ENCODE measurements around the gene PIGV.

The PIGV gene

GRCh38 chr1:26772687-26773086 lies 15.1 kb upstream of the PIGV start:
- TF ChIP-seq YY1 (IDR thresholded peaks at IDR 0.05; ENCODE audit: insufficient read depth, insufficient read length) (no peak), ZNF274 (IDR thresholded peaks at IDR 0.05; ENCODE audit: low read depth, low read length) (no peak), SUZ12 (IDR thresholded peaks at IDR 0.05; ENCODE audit: extremely low read depth, insufficient read depth, insufficient read length) (no peak)
- Histone ChIP-seq H3K4me1 (ENCODE audit: insufficient read depth, insufficient read length) (peaks cover 7% of the 10 kb centered on the region), H3K36me3 (ENCODE audit: insufficient read depth, insufficient read length, low read length) (peaks cover 96% of the 10 kb centered on the region), H3K9me3 (ENCODE audit: insufficient read depth, low read length) (no peaks in the 10 kb centered on the region), H3K27me3 (ENCODE audit: insufficient read depth, insufficient read length) (no peaks in the 10 kb centered on the region), H3K4me3 (ENCODE audit: insufficient read length, low read depth) (no peak overlapping the region), H3K9ac (ENCODE audit: insufficient read length, low read depth) (no peak overlapping the region)
- no peak for DNase-seq (ENCODE audit: low read depth, low spot score)

GRCh38 chr1:26774462-26774861 lies 13.3 kb upstream of the PIGV start:
- Histone ChIP-seq H3K36me3 (ENCODE audit: insufficient read depth, insufficient read length, low read length) (peaks cover 96% of the 10 kb centered on the region), H3K4me3 (ENCODE audit: insufficient read length, low read depth) (no peak overlapping the region), H3K9ac (ENCODE audit: insufficient read length, low read depth) (no peak overlapping the region), H3K9me3 (ENCODE audit: insufficient read depth, low read length) (no peaks in the 10 kb centered on the region), H3K4me1 (ENCODE audit: insufficient read depth, insufficient read length) (peaks cover 7% of the 10 kb centered on the region), H3K27me3 (ENCODE audit: insufficient read depth, insufficient read length) (no peaks in the 10 kb centered on the region)
- TF ChIP-seq YY1 (IDR thresholded peaks at IDR 0.05; ENCODE audit: insufficient read depth, insufficient read length) = no peak
- TF ChIP-seq SUZ12 (IDR thresholded peaks at IDR 0.05; ENCODE audit: extremely low read depth, insufficient read depth, insufficient read length) = no peak
- no peak for TF ChIP-seq ZNF274 (IDR thresholded peaks at IDR 0.05; ENCODE audit: low read depth, low read length)
- DNase-seq (ENCODE audit: low read depth, low spot score) = no peak

- Histone ChIP-seq H3K4me1 (ENCODE audit: insufficient read depth, insufficient read length) (peaks cover 10% of the 10 kb centered on the region), H3K36me3 (ENCODE audit: insufficient read depth, insufficient read length, low read length) (peaks cover 96% of the 10 kb centered on the region), H3K27me3 (ENCODE audit: insufficient read depth, insufficient read length) (no peaks in the 10 kb centered on the region), H3K9me3 (ENCODE audit: insufficient read depth, low read length) (no peaks in the 10 kb centered on the region), H3K9ac (ENCODE audit: insufficient read length, low read depth) (no peak overlapping the region), H3K4me3 (ENCODE audit: insufficient read length, low read depth) (no peak overlapping the region)
- TF ChIP-seq YY1 (IDR thresholded peaks at IDR 0.05; ENCODE audit: insufficient read depth, insufficient read length) (no peak), ZNF274 (IDR thresholded peaks at IDR 0.05; ENCODE audit: low read depth, low read length) (no peak), SUZ12 (IDR thresholded peaks at IDR 0.05; ENCODE audit: extremely low read depth, insufficient read depth, insufficient read length) (no peak)
- no peak for DNase-seq (ENCODE audit: low read depth, low spot score)
These were observed 12.1 kb upstream of the PIGV start for GRCh38 chr1:26775666-26776065.

- Histone ChIP-seq H3K4me1 (ENCODE audit: insufficient read depth, insufficient read length) (peaks cover 7% of the 10 kb centered on the region), H3K36me3 (ENCODE audit: insufficient read depth, insufficient read length, low read length) (peaks cover 91% of the 10 kb centered on the region), H3K4me3 (ENCODE audit: insufficient read length, low read depth) (no peak overlapping the region), H3K9ac (ENCODE audit: insufficient read length, low read depth) (no peak overlapping the region), H3K9me3 (ENCODE audit: insufficient read depth, low read length) (no peaks in the 10 kb centered on the region), H3K27me3 (ENCODE audit: insufficient read depth, insufficient read length) (no peaks in the 10 kb centered on the region)
- TF ChIP-seq SUZ12 (IDR thresholded peaks at IDR 0.05; ENCODE audit: extremely low read depth, insufficient read depth, insufficient read length) (no peak), YY1 (IDR thresholded peaks at IDR 0.05; ENCODE audit: insufficient read depth, insufficient read length) (no peak), ZNF274 (IDR thresholded peaks at IDR 0.05; ENCODE audit: low read depth, low read length) (no peak)
- no peak for DNase-seq (ENCODE audit: low read depth, low spot score)
These were observed 8.6 kb upstream of the PIGV start for GRCh38 chr1:26779098-26779668.

- no peak overlapping the region for H3K9ac ChIP-seq (ENCODE audit: insufficient read length, low read depth)
- DNase-seq (ENCODE audit: low read depth, low spot score) = no peak
- no peak overlapping the region for H3K4me3 ChIP-seq (ENCODE audit: insufficient read length, low read depth)
- TF ChIP-seq YY1 (IDR thresholded peaks at IDR 0.05; ENCODE audit: insufficient read depth, insufficient read length) = no peak
- no peak for TF ChIP-seq SUZ12 (IDR thresholded peaks at IDR 0.05; ENCODE audit: extremely low read depth, insufficient read depth, insufficient read length)
- no peak for TF ChIP-seq ZNF274 (IDR thresholded peaks at IDR 0.05; ENCODE audit: low read depth, low read length)
- H3K36me3 ChIP-seq (ENCODE audit: insufficient read depth, insufficient read length, low read length) = peaks cover 79% of the 10 kb centered on the region
- H3K4me1 ChIP-seq (ENCODE audit: insufficient read depth, insufficient read length) = peaks cover 10% of the 10 kb centered on the region
- H3K27me3 ChIP-seq (ENCODE audit: insufficient read depth, insufficient read length) = no peaks in the 10 kb centered on the region
- H3K9me3 ChIP-seq (ENCODE audit: insufficient read depth, low read length) = no peaks in the 10 kb centered on the region
These were observed 7.3 kb upstream of the PIGV start for GRCh38 chr1:26780344-26780957.

DNA sequence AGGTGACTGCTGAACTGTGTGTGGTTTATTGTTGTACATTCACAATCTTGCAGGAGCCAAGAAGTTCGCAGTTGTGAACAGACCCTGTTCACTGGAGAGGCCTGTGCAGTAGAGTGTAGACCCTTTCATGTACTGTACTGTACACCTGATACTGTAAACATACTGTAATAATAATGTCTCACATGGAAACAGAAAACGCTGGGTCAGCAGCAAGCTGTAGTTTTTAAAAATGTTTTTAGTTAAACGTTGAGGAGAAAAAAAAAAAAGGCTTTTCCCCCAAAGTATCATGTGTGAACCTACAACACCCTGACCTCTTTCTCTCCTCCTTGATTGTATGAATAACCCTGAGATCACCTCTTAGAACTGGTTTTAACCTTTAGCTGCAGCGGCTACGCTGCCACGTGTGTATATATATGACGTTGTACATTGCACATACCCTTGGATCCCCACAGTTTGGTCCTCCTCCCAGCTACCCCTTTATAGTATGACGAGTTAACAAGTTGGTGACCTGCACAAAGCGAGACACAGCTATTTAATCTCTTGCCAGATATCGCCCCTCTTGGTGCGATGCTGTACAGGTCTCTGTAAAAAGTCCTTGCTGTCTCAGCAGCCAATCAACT lies 6.4 kb upstream of the PIGV start:
- H3K4me3 ChIP-seq (ENCODE audit: insufficient read length, low read depth) = no peak overlapping the region
- peaks cover 71% of the 10 kb centered on the region for H3K36me3 ChIP-seq (ENCODE audit: insufficient read depth, insufficient read length, low read length)
- no peak overlapping the region for H3K9ac ChIP-seq (ENCODE audit: insufficient read length, low read depth)
- no peaks in the 10 kb centered on the region for H3K27me3 ChIP-seq (ENCODE audit: insufficient read depth, insufficient read length)
- no peaks in the 10 kb centered on the region for H3K9me3 ChIP-seq (ENCODE audit: insufficient read depth, low read length)
- no peak for TF ChIP-seq ZNF274 (IDR thresholded peaks at IDR 0.05; ENCODE audit: low read depth, low read length)
- TF ChIP-seq SUZ12 (IDR thresholded peaks at IDR 0.05; ENCODE audit: extremely low read depth, insufficient read depth, insufficient read length) = no peak
- TF ChIP-seq YY1 (IDR thresholded peaks at IDR 0.05; ENCODE audit: insufficient read depth, insufficient read length) = no peak
- DNase-seq (ENCODE audit: low read depth, low spot score) = no peak
- peaks cover 16% of the 10 kb centered on the region for H3K4me1 ChIP-seq (ENCODE audit: insufficient read depth, insufficient read length)

DNA sequence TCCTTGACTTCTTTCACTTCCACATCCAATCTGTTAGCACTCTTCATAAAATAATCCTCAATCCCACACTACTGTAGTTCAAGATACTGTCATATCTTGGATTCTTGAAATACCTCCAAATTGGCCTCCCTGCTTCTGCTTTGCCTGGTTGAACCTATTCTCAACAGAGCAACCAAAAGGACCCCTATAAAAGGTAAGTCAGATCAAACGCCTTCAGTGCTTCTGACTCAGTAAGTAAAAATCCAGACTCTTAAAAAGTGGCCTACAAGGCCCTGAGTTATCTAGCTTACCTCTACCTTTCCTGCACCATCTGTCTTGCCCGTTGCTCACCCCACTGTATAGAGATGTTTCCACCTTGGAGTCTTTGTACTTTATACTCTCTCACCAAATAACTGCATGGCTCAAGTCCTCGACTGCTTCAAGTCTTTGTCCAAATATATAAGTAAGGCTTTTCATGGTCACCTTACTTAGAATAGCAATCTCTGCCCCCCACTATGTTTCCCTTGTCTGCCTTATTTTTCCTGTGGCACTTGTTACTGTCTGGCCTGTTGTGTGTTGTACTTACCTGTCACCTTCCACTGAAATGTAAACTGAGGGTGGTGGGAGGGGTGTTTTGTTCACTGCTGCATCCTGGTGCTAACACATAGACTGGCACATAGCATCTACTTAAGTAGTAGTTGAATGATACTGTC lies 5.1 kb upstream of the PIGV start:
- DNase-seq (ENCODE audit: low read depth, low spot score) = no peak
- H3K9ac ChIP-seq (ENCODE audit: insufficient read length, low read depth) = no peak overlapping the region
- no peaks in the 10 kb centered on the region for H3K9me3 ChIP-seq (ENCODE audit: insufficient read depth, low read length)
- H3K4me1 ChIP-seq (ENCODE audit: insufficient read depth, insufficient read length) = peaks cover 19% of the 10 kb centered on the region
- no peaks in the 10 kb centered on the region for H3K27me3 ChIP-seq (ENCODE audit: insufficient read depth, insufficient read length)
- TF ChIP-seq YY1 (IDR thresholded peaks at IDR 0.05; ENCODE audit: insufficient read depth, insufficient read length) = no peak
- no peak for TF ChIP-seq ZNF274 (IDR thresholded peaks at IDR 0.05; ENCODE audit: low read depth, low read length)
- no peak for TF ChIP-seq SUZ12 (IDR thresholded peaks at IDR 0.05; ENCODE audit: extremely low read depth, insufficient read depth, insufficient read length)
- no peak overlapping the region for H3K4me3 ChIP-seq (ENCODE audit: insufficient read length, low read depth)
- H3K36me3 ChIP-seq (ENCODE audit: insufficient read depth, insufficient read length, low read length) = peaks cover 57% of the 10 kb centered on the region

Measured in NT2/D1 (cell line).